ENCODE data around the gene CNOT6.

GRCh38 chr5:180593446-180594206, 99.4 kb downstream of the CNOT6 start:
- TF ChIP-seq CTCF (IDR thresholded peaks at IDR 0.05): no peak
- no peak for TF ChIP-seq POLR2A (IDR thresholded peaks at IDR 0.05)

All from uterus (tissue), 2 donors.